ENCODE results near the gene RUBCN.

Gene RUBCN

GRCh38 chr3:197683191-197683590 lies 53.5 kb downstream of the RUBCN start:
- TF ChIP-seq RAD21 (IDR thresholded peaks at IDR 0.05; ENCODE audit: low read depth) (no peak), MAX (IDR thresholded peaks at IDR 0.05) (no peak), USF1 (IDR thresholded peaks at IDR 0.05) (no peak), TCF12 (IDR thresholded peaks at IDR 0.05; ENCODE audit: low read depth) (no peak), YY1 (IDR thresholded peaks at IDR 0.05; ENCODE audit: low read depth) (no peak), FOXM1 (IDR thresholded peaks at IDR 0.05; ENCODE audit: borderline replicate concordance, low read depth) (no peak), EP300 (IDR thresholded peaks at IDR 0.05; ENCODE audit: borderline replicate concordance) (no peak), NFIC (IDR thresholded peaks at IDR 0.05) (no peak), REST (IDR thresholded peaks at IDR 0.05; ENCODE audit: low read depth) (no peak), CEBPB (IDR thresholded peaks at IDR 0.05) (no peak), CREB1 (IDR thresholded peaks at IDR 0.05; ENCODE audit: low read depth) (no peak), EGR1 (IDR thresholded peaks at IDR 0.05) (no peak), ZBTB7A (IDR thresholded peaks at IDR 0.05; ENCODE audit: low read depth) (no peak), TEAD4 (IDR thresholded peaks at IDR 0.05) (no peak), TAF1 (IDR thresholded peaks at IDR 0.05; ENCODE audit: low read depth) (no peak)

GRCh38 chr3:197682713-197683112 lies 54.0 kb downstream of the RUBCN start:
- TF ChIP-seq YY1 (IDR thresholded peaks at IDR 0.05; ENCODE audit: low read depth) (no peak), RAD21 (IDR thresholded peaks at IDR 0.05; ENCODE audit: low read depth) (peak; percentile 32; the same call in 1 of the 2 replicates)

GRCh38 chr3:197680955-197681521 lies 55.7 kb downstream of the RUBCN start:
- TF ChIP-seq TAF1 (IDR thresholded peaks at IDR 0.05; ENCODE audit: low read depth) (no peak), MAX (IDR thresholded peaks at IDR 0.05) (no peak), TEAD4 (IDR thresholded peaks at IDR 0.05) (no peak), TCF12 (IDR thresholded peaks at IDR 0.05; ENCODE audit: low read depth) (no peak), ZBTB7A (IDR thresholded peaks at IDR 0.05; ENCODE audit: low read depth) (no peak), CREB1 (IDR thresholded peaks at IDR 0.05; ENCODE audit: low read depth) (no peak), YY1 (IDR thresholded peaks at IDR 0.05; ENCODE audit: low read depth) (no peak), REST (IDR thresholded peaks at IDR 0.05; ENCODE audit: low read depth) (no peak), CEBPB (IDR thresholded peaks at IDR 0.05) (no peak), EGR1 (IDR thresholded peaks at IDR 0.05) (no peak), NFIC (IDR thresholded peaks at IDR 0.05) (no peak), FOXM1 (IDR thresholded peaks at IDR 0.05; ENCODE audit: borderline replicate concordance, low read depth) (no peak), USF1 (IDR thresholded peaks at IDR 0.05) (no peak), EP300 (IDR thresholded peaks at IDR 0.05; ENCODE audit: borderline replicate concordance) (no peak), RAD21 (IDR thresholded peaks at IDR 0.05; ENCODE audit: low read depth) (no peak)

- TF ChIP-seq MAX (IDR thresholded peaks at IDR 0.05), result no peak
These were observed 60.8 kb downstream of the RUBCN start for GRCh38 chr3:197675951-197676350.

- TF ChIP-seq MAX (IDR thresholded peaks at IDR 0.05), result no peak
- no peak for TF ChIP-seq EP300 (IDR thresholded peaks at IDR 0.05; ENCODE audit: borderline replicate concordance)
- no peak for TF ChIP-seq USF1 (IDR thresholded peaks at IDR 0.05)
- TF ChIP-seq EGR1 (IDR thresholded peaks at IDR 0.05), result no peak
- TF ChIP-seq RAD21 (IDR thresholded peaks at IDR 0.05; ENCODE audit: low read depth), result no peak
- TF ChIP-seq ZBTB7A (IDR thresholded peaks at IDR 0.05; ENCODE audit: low read depth), result no peak
- TF ChIP-seq CEBPB (IDR thresholded peaks at IDR 0.05), result no peak
- no peak for TF ChIP-seq TEAD4 (IDR thresholded peaks at IDR 0.05)
- TF ChIP-seq FOXM1 (IDR thresholded peaks at IDR 0.05; ENCODE audit: borderline replicate concordance, low read depth), result no peak
- TF ChIP-seq NFIC (IDR thresholded peaks at IDR 0.05), result no peak
- TF ChIP-seq CREB1 (IDR thresholded peaks at IDR 0.05; ENCODE audit: low read depth), result no peak
- TF ChIP-seq REST (IDR thresholded peaks at IDR 0.05; ENCODE audit: low read depth), result no peak
- TF ChIP-seq TAF1 (IDR thresholded peaks at IDR 0.05; ENCODE audit: low read depth), result no peak
- TF ChIP-seq YY1 (IDR thresholded peaks at IDR 0.05; ENCODE audit: low read depth), result no peak
- TF ChIP-seq TCF12 (IDR thresholded peaks at IDR 0.05; ENCODE audit: low read depth), result no peak
These were observed 61.2 kb downstream of the RUBCN start for GRCh38 chr3:197675563-197675860.

All from Ishikawa (cell line).